HG02973 (cell line): ENCODE measurements around the gene TAF6L.
"Not testable (repeated sequence)": the region's sequence is repeated elsewhere in the genome, so short reads cannot be mapped to it uniquely, and the experiment has no call there.

Source experiments
- ATAC-seq: cut with Tn5 transposase; IDR thresholded peaks from one replicate; pipeline ENCODE4 v1.9.1; 2021; ENCODE audit warnings: moderate library complexity; ENCODE audit not compliant: unreplicated experiment

TAF6L gene

GRCh38 chr11:62757846-62758788 is 13.1 kb upstream of the TAF6L start:
- no peak for ATAC-seq

DNA sequence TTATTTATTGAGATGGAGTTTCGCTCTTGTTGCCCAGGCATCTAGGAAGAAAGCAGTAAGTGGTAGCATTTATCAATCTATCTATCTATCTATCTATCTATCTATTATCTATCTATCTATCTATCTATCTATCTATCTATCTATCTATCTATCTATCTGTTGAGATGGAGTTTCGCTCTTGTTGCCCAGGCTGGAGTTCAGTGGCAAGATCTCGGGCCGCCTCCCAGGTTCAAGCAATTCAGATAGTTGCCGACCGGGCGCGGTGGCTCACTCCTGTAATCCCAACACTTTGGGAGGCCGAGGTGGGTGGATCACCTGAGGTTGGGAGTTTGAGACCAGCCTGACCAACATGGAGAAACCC is 10.3 kb upstream of the TAF6L start:
- ATAC-seq: not testable (repeated sequence)

GRCh38 chr11:62770778-62771143 is 435 bp upstream of the TAF6L start:
- no peak for ATAC-seq

DNA sequence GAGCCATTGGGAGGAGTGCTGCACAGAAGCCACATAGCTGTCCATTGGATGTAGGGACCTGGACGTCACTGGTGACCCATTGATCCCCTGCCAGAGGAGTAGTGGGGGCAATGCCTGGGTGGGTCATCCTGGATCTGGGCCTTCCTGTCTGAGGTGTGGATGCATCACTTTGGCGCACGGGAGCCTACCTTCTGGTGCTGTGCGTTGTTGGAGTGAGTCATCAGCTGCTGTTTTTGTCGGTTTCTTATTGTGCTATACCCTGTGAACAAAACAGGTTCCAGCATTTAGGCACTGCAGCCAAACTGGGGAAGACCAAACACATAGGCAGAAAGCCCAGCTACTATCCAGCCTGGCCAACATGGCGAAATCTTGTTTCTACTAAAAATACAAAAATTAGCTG is 3.2 kb downstream of the TAF6L start:
- no peak for ATAC-seq

- no peak for ATAC-seq
Measured at GRCh38 chr11:62775646-62776045, 4.5 kb downstream of the TAF6L start.

DNA sequence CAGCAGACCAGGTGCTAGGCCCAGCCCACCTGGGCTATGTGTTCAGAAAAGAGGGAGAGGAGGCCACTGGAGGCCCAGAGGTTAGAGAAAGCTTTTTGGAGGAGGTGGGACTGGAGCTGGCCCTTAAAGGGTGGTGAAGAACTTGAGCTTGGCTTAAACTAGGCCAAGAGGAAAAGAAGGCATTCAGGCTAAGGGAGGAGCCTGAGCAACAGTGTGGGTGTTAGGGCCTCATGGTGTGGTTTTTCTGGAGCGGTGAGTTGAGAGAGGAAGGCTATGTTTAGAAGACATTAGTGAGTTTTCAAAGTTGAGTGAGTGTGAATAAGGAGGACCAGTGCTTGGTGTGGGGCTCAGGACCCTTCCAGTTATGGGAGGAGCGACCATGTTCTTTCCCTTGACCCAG is 6.2 kb downstream of the TAF6L start:
- ATAC-seq: no peak

DNA sequence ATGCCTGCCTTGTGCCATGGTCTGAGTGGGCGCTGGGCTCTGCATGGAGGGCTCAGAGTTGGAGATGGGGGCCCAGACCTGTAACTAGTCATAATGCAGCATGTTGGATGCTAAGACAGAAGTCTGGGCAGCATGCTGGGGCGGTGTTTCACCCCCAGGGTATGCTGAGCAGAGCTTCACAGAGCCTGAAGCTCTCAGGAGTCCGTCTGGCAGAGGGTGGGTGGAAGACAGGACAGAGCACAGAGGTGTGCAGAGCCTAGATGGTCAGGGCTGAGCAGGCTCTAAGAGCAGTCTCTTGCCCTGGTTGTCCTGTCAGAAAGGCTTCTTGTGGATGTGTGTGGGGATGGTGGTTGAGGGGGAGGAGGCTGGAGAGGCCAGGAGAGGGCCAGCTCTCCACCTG is 7.2 kb downstream of the TAF6L start:
- ATAC-seq: no peak

DNA sequence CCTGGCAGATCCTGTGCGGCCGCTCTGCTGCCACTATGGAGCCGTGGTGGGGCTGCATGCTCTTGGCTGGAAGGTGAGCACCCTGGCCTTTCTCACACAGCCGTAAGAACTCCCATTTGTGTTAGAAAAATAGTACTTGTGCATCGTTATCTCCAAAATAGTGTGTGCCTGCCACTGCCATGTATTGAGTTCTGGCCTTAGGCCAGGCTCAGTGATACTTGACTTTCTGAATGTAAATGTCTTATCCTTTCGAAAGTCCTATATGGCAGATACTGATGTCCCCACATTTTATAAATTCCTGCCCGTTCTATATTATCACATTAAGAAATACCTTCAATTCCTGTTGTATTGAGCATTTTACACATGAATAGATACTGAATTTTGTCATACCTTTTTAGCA is 11.6 kb downstream of the TAF6L start:
- no peak for ATAC-seq

DNA sequence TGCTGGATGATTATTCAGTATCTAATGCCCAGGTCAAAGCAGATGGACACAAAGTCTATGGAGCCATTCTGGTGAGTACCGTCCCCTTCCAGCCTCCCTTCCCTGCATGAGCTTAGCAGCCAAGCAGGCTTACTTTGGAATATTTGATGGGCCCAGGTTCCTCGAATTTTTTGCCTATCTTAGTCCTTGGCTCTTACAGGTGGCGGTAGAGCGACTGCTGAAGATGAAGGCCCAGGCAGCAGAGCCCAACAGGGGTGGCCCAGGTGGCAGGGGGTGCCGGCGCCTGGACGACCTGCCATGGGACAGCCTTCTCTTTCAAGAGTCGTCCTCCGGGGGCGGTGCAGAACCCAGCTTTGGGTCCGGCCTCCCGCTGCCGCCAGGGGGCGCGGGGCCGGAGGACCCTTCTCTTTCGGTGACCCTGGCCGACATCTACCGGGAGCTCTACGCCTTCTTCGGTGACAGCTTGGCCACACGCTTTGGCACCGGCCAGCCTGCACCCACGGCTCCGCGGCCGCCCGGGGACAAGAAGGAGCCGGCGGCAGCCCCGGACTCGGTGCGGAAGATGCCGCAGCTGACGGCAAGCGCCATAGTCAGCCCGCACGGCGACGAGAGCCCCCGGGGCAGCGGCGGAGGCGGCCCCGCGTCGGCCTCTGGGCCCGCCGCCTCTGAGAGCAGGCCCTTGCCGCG is 15.3 kb downstream of the TAF6L start:
- peak; percentile 64 for ATAC-seq

- peak; percentile 45 for ATAC-seq
Measured at GRCh38 chr11:62787005-62787759, 16.0 kb downstream of the TAF6L start, which contains the start of gene TMEM179B. Gene TMEM179B, plus strand, starts transcription at chr11:62787402. Its CDS starts 30 bp downstream, at chr11:62787432.

DNA sequence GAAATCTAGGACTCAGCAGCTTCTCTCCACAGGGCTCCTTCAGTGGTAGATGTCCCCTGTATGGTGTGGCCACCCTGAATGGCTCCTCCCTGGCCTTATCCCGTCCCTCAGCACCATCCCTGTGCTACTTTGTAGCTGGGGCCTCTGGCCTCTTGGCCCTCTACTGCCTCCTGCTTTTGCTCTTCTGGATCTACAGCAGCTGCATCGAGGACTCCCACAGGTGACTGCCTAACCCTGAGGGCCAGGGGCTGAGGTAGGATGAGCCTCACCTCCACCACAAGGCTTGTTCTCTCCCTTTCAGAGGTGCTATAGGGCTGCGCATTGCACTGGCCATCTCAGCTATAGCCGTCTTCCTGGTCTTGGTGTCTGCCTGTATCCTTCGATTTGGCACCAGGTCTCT is 17.8 kb downstream of the TAF6L start:
- no peak for ATAC-seq

- ATAC-seq: no peak
Measured at GRCh38 chr11:62789576-62789975, 18.4 kb downstream of the TAF6L start.

DNA sequence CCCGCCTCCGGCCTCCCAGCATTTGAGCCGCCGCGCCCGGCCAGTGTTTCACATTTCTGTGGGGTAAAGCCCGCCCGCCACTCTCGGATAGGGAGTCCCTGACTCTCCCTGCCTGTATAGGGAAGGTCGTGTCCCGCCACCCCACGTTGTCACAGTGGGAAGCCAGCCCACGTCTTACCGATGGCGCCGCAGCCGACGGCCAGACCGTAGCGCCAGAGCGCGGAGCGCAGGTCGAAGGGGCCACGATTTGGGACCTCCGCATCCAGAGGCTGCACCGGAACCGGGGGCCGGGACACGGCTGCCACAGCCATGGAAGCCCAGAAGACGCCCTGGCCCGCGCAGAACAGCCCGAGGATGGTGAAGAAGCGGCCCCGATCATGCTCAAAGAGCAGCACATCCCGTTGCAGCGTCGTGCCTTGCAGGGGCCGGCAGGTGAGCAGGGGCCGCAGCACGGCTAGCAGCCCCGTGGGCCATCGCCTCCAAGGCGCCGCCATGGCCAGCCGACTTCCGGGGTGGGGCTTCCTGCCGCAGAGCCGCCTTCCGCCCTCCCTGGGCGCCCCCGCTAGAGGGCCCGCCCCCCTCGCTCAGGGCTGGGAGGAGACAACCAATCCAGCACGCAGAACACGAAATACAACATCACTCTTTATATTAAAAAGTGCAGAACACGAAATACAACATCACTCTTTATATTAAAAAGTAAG is 20.5 kb downstream of the TAF6L start, which contains the start of gene TMEM223:
Gene TMEM223, minus strand, starts transcription at position 506 of the 701 bp plus-strand sequence. Its CDS starts 12 bp downstream, at position 494.
- ATAC-seq: peak; percentile 66

- ATAC-seq: no peak
Measured at GRCh38 chr11:62792202-62792575, 21.0 kb downstream of the TAF6L start.

GRCh38 chr11:62794201-62794775 is 23.1 kb downstream of the TAF6L start:
- ATAC-seq: no peak

DNA sequence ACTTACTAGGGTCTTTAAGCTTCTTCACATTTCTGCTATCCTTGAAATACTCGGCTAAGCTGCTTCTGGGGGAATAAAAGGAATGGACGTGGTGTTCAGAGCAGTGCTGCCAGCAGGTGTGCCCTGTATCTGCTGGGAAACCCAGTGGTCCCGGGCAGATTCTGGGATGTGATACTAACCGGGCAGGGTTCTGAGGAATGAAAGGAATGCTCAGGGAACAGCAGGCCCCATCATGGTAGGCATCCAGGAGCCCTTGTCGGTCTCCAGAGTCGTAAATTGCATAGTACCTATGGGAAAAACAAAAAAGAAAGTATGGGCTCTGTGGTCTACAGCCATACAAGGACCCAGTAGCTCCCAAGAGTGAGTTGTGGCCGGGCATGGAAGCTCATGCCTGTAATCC is 25.1 kb downstream of the TAF6L start:
- ATAC-seq: no peak

DNA sequence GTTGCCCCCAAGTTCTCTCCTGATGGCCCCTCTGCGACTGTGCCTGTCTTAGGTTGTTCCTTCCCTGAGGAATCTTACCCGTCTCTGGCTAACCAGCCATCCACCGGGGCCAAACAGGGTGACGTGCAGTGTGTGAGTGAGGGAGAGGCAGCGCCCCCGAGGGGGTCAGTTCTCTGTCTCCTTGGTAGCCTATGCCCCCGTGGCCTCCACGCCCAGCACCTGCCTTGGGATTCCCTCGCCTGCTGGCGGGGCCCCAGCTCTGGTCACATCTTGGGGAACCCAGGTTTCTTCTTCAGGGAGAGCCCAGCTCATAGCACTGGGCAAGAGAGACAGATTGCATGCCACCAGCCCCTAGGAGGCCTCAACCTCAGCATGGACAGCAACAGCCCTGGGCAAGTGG is 28.3 kb downstream of the TAF6L start:
- no peak for ATAC-seq

- ATAC-seq: no peak
Measured at GRCh38 chr11:62801071-62801470, 29.9 kb downstream of the TAF6L start.

GRCh38 chr11:62804310-62805075 is 33.3 kb downstream of the TAF6L start:
- ATAC-seq: peak; percentile 11
